HTR-8/SVneo (cell line): Measurements from ENCODE around the gene SORBS1.
"Not testable (repeated sequence)": the region's sequence is repeated elsewhere in the genome, so short reads cannot be mapped to it uniquely, and the experiment has no call there.

Source experiments
- DNase-seq: peaks from one replicate; pipeline ENCODE4 v3.0.0; 2011; ENCODE audit warnings: low spot score, mixed read lengths; ENCODE audit not compliant: insufficient read length
- FAIRE-seq: peaks from 2 replicates; lab custom pipeline; 2011; peaks lifted over from hg19 to GRCh38; lab: Jason Lieb, UNC

The SORBS1 gene

GRCh38 chr10:95472304-95473088, 88.7 kb downstream of the SORBS1 start:
- FAIRE-seq, result no peak
- no peak for DNase-seq

- DNase-seq (no peak), FAIRE-seq (no peak)
Measured at GRCh38 chr10:95469676-95470075, 91.5 kb downstream of the SORBS1 start.

- DNase-seq (no peak), FAIRE-seq (no peak)
Measured at GRCh38 chr10:95469251-95469650, 91.9 kb downstream of the SORBS1 start.

- FAIRE-seq, DNase-seq: not testable (repeated sequence)
Measured at GRCh38 chr10:95467642-95468041, 93.5 kb downstream of the SORBS1 start.

GRCh38 chr10:95467162-95467599, 94.0 kb downstream of the SORBS1 start:
- FAIRE-seq (no peak), DNase-seq (no peak)

- DNase-seq, result no peak
- FAIRE-seq, result no peak
Measured at GRCh38 chr10:95466436-95466835, 94.7 kb downstream of the SORBS1 start.

GRCh38 chr10:95464280-95464679, 96.9 kb downstream of the SORBS1 start:
- FAIRE-seq, result no peak
- no peak for DNase-seq

- FAIRE-seq (no peak), DNase-seq (no peak)
Measured at GRCh38 chr10:95462740-95463667, 98.2 kb downstream of the SORBS1 start.

- DNase-seq (no peak), FAIRE-seq (no peak)
Measured at GRCh38 chr10:95461611-95462010, 99.6 kb downstream of the SORBS1 start.

- DNase-seq, result no peak
- FAIRE-seq, result no peak
Measured at GRCh38 chr10:95459446-95460045, 101.6 kb downstream of the SORBS1 start.

- DNase-seq (no peak), FAIRE-seq (no peak)
Measured at GRCh38 chr10:95458871-95459270, 102.3 kb downstream of the SORBS1 start.

- no peak for DNase-seq
- no peak for FAIRE-seq
Measured at GRCh38 chr10:95458014-95458413, 103.2 kb downstream of the SORBS1 start.

- DNase-seq, result no peak
- FAIRE-seq, result no peak
Measured at GRCh38 chr10:95457319-95457886, 103.8 kb downstream of the SORBS1 start.

- DNase-seq (no peak), FAIRE-seq (no peak)
Measured at GRCh38 chr10:95456516-95456915, 104.7 kb downstream of the SORBS1 start.

- no peak for FAIRE-seq
- no peak for DNase-seq
Measured at GRCh38 chr10:95454940-95455339, 106.2 kb downstream of the SORBS1 start.

- FAIRE-seq (no peak), DNase-seq (no peak)
Measured at GRCh38 chr10:95454356-95454755, 106.8 kb downstream of the SORBS1 start.

GRCh38 chr10:95451568-95452524, 109.3 kb downstream of the SORBS1 start:
- DNase-seq, result no peak
- FAIRE-seq, result no peak

GRCh38 chr10:95451150-95451549, 110.0 kb downstream of the SORBS1 start:
- FAIRE-seq (no peak), DNase-seq (no peak)

GRCh38 chr10:95450188-95450587, 111.0 kb downstream of the SORBS1 start:
- DNase-seq (no peak), FAIRE-seq (no peak)
